Colon (tissue), 2 donors: ENCODE results near the gene PRRG1.
"Not testable (repeated sequence)": the region's sequence is repeated elsewhere in the genome, so short reads cannot be mapped to it uniquely, and the experiment has no call there.

Experiments used
- FAIRE-seq: peaks from 2 replicates; lab custom pipeline; 2012; peaks lifted over from hg19 to GRCh38; lab: Jason Lieb, UNC
- donor health status: control.
- donor health status: control.

The PRRG1 gene

DNA sequence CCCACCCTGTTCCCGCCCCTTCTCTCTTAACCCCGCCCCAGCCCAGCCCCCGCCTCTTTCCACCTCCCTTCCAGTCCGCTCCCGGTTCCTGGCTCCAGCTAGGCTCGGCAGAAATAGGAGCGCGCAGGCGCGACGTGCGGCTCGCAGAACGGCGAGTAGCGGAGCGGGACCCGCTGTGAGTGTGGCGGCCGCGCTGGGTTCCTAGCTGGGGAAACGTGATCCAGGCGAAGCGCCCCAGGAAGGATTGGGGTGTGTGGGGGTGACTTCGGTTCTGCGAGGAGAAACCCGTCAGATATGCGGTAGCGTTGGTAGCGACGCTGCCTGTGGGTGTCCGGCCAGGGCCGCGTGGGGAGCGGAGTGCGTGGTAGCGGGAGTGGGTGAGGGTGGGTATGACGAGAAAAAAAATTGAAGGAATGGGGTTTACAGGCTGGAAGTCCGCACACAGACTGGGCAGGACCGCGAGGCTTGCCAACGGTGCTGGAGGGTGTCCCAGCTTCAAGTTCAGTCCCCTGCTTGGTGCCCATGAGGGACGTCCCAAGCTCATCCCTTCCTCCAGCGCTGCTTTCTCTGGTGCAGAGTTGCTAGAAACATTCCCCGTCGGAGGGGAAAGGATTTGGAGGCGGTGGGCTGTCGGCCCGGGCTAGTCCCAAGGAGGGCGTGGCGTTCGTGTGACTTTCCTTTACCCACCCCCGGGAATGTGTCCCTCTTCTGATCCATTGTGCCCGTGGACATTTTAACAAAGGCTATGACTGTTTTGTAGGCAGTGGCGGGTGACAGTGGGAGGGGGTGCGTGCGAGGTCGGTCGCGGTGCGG lies at the start of gene PRRG1:
Gene PRRG1, plus strand, starts transcription at position 144 of the 813 bp plus-strand sequence. CDS start 56,886 bp downstream, outside the sequence.
- FAIRE-seq: no peak

DNA sequence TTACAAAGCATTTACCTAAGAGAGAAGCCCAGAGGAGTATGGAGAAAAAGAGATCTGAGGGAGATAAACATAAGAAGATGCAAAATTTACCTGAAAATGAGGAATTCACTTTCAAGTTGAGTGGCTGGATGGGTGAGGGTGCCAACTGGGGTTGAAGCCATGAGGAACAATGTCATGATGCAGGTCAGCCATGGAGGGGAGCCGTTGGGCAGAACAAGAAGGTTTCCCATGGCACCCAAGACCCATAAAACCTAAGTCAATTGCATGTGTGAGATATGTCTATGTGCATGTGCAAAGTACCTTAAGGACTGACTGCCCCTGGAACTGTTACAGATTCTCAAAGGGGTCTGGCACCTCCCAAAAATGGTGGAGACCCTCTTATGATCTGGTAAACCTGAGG lies 46.6 kb upstream of the PRRG1 start:
- FAIRE-seq: no peak

DNA sequence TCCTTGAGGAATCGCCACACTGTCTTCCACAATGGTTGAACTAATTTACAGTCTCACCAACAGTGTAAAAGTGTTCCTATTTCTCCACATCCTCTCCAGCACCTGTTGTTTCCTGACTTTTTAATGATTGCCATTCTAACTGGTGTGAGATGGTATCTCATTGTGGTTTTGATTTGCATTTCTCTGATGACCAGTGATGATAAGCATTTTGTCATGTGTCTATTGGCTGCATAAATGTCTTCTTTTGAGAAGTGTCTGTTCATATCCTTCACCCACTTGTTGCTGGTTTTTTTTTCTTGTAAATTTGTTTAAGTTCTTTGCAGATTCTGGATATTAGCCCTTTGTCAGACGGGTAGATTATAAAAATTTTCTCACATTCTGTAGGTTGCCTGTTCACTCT lies 43.9 kb upstream of the PRRG1 start:
- FAIRE-seq: not testable (repeated sequence)

- FAIRE-seq: no peak
Measured at GRCh38 chrX:37314531-37314930, 34.6 kb upstream of the PRRG1 start.

DNA sequence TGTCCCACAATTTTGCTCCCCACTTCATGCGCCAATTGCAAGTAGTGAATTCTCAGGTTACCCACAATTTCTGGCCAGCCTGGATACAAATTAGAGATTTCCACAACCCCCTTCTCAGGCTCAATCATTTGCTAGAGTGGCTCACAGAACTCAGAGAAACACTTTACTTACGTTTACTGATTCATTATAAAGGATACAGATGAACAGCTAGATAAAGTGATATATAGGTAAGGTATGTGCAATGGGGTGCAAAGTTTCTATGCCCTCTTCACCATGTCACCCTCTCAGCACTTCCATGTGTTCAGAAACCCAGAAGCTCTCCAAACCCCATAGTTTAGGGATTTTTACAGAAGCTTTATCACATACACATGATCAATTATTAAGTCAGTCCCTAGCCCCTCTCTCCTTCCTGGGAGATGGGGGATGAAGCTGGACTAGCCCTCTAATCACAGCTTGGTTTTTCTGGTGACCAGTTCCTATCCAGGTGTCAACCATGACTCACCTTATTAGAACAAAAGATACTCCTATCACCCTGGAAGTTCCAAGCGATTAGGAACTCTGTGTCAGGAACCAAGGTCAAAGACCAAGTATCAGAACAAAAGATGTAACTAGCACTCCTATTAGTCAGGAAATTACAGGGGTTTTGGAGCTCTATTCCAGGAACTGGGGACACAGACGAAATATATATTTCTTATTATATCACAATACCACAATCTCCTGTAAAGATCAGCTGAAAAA lies 33.5 kb upstream of the PRRG1 start:
- no peak for FAIRE-seq

- no peak for FAIRE-seq
Measured at GRCh38 chrX:37320541-37321203, 28.5 kb upstream of the PRRG1 start.

- no peak for FAIRE-seq
Measured at GRCh38 chrX:37330642-37331041, 18.5 kb upstream of the PRRG1 start.

GRCh38 chrX:37331546-37331945 lies 17.6 kb upstream of the PRRG1 start:
- no peak for FAIRE-seq

DNA sequence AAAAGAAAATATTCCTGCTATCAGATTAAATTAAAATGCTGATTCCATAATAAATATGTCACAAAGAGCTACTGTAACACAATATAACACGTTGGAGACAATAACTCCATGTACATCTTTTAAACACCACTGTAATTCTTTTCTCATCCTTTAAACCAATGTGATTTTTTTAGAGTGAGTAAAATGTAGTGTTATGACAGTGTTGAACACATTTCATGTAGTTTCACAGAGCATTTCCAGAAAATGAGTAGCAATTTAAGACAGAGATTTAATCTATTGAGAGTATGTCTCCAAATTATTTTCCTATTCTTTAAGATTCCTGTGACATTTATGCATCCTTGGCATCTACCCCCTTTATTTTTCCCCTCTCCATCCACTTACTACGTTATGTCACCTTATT lies 17.1 kb upstream of the PRRG1 start:
- FAIRE-seq: peak; percentile 33

DNA sequence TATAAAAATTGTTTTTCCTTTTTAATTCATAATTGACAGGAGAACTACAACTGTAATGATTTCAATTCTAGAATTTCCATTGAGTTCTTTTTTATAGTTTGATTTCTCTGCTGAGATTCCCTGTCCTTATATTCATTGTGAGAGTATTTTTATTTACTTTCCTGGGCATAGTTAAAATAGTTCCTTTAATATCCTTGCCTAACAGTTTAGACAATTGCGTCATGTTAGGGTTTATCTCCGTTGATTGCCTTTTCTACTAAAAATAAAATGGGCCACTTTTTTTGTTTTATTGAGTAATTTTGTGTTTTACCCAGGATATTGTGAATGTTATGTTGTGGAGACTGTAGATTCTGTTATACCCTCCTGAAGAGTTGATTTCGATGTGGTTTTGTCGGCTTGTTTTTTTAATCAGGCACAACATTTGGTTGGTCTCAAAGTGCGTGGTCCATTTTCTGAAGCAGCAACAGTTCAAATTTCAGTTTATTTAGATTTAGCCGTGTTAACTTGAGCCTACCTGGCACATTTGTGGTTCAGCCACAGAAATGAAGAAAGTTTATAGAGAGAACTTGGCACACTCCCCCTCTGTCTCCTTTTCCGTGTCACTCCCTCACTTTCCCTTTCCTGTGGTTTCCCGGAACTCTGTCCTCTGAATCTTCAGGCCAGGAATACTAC lies 16.0 kb upstream of the PRRG1 start:
- FAIRE-seq: peak; percentile 33

DNA sequence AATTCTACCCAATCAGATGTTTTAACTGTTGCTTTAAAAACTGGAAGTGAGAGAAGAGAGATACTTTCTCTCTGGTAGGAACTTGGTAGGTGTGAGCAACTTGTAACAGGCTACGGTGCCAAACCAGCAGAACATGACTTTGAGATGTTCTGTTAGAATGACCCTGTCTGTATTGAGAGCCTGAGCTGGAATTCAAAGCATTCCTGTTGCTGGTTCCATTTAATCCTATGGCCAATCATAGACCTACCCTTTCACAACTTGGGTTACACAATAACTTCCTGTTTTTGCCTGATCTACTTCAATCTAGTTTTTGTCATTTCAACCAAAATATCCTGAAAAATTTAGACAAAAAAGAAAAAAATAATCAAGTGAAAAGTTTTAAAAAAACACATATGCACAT lies 1.7 kb upstream of the PRRG1 start:
- peak; percentile 36 for FAIRE-seq

GRCh38 chrX:37348231-37348970 lies 763 bp upstream of the PRRG1 start:
- FAIRE-seq: peak; percentile 80

DNA sequence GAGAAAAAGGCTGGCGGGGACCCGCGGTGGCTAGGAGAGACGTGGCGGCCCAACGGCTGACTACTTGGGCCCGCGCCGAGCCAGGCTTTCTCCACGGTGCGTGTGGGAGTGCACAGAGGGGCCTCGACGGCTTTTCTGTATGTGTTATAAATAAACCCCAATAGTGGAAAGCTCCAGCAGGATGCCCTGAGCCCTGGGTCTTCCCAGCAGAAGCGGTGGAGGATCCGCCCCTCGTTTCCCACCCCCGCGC lies 268 bp upstream of the PRRG1 start:
- FAIRE-seq: no peak

GRCh38 chrX:37350034-37350365 lies 836 bp downstream of the PRRG1 start:
- no peak for FAIRE-seq

DNA sequence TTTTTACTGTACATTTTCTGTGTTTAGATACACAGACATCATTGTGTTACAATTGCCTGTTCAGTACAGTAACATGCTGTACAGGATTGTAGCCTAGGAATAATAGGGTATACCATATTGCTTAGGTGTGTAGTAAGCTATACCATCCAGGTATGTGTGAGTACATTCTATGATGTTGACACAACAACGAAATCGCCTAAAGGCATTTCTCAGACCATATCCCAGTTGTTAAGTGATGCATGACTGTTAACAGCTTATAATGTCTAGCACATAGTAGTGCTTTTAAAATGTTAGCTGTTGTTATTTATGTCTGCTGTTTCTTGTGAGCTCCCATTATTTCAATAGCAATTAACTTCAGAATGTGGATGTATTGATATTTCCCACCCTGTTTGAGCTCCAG lies 4.5 kb downstream of the PRRG1 start:
- FAIRE-seq: no peak

DNA sequence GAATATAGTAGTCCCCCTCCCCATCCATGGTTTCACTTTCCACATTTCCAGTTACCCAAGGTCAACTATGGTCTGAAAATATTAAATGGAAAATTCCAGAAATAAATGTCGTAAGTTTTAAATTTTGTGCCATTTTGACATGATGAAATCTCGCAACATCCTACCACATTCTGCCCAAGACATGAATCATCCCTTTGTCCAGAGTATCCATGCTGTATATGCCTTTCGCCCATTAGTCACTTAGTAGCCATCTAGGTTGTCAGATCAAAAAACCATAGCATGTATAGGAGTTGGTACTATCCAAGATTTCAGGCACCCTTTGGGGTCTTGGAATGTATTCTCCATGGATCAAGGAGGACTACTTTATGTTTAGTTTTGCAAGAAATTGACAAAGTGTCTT lies 8.3 kb downstream of the PRRG1 start:
- no peak for FAIRE-seq

GRCh38 chrX:37361596-37361995 lies 12.4 kb downstream of the PRRG1 start:
- no peak for FAIRE-seq

- FAIRE-seq: no peak
Measured at GRCh38 chrX:37364666-37365065, 15.5 kb downstream of the PRRG1 start.

GRCh38 chrX:37367946-37368345 lies 18.8 kb downstream of the PRRG1 start:
- FAIRE-seq: no peak

DNA sequence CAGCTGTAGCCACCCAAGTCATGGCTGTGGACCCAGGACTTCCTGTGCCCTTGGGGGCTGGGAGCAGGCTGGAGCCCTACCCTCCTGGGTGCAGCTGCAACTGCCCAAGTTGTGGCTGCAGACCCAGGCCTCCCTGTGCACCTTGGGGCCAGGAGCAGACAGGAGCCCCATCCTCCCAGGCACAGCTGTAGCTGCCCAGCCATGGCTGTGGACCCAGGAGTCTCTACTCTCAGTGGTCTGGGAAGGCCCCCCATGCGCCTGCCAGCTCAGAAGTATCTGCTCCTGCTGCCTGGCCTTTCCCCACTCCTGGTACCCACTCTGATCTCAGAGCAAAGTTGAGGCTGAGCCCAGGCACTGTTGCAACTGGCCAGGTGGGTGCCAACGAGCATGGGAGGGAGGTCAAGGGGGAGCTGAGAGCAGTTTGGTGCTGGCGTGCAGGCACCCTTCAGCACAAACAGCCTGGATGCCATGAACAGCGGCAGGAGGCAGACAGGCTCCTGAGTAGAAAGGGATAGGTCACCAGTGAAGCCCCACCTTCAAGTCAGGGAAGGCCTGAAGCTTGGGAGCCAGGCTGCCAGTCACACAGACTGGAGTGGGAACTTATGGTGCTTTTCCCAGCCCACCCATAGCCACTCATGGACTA lies 21.5 kb downstream of the PRRG1 start:
- FAIRE-seq: no peak

GRCh38 chrX:37371578-37371991 lies 22.4 kb downstream of the PRRG1 start:
- no peak for FAIRE-seq

- no peak for FAIRE-seq
Measured at GRCh38 chrX:37378404-37378803, 29.2 kb downstream of the PRRG1 start.
